Lung (tissue), 12 donors: Measurements from ENCODE around the gene SPN. TPM values are rescaled to one million over a fixed set of nuclear protein-coding genes. Genes with fewer than 3 reads are reported as not detected.
A peak's percentile ranks its signal among the peaks of the same experiment; 100 is the strongest.
"Not testable (repeated sequence)": the region's sequence is repeated elsewhere in the genome, so short reads cannot be mapped to it uniquely, and the experiment has no call there.

Source experiments
- ATAC-seq: fragments of 200-7000 bp; cut with Tn5 transposase; one replicate; pipeline ENCODE4 v1.9.1; 2020; ENCODE audit warnings: moderate number of reproducible peaks; ENCODE audit not compliant: insufficient read depth, low FRiP score
- DNase-seq, 3 donors: peaks; one replicate each; pipeline ENCODE4 v3.0.0-alpha.2; 2013 to 2017
- H3K27ac ChIP-seq, 2 donors: one replicate each; pipeline ENCODE4 v1.5.1; 2013; ENCODE audit warnings: mild to moderate bottlenecking in 2 of 2, moderate library complexity in 2 of 2, control low read depth in 1 of 2, inconsistent platforms in 1 of 2, low read depth in 1 of 2, low read length in 1 of 2
- H3K27me3 ChIP-seq, 3 donors: one replicate each; pipeline ENCODE4 v1.5.1; 2013; ENCODE audit warnings: low read length in 2 of 3; ENCODE audit not compliant: control insufficient read depth in 3 of 3, insufficient read depth in 3 of 3
- H3K36me3 ChIP-seq, 4 donors: one replicate each; pipeline ENCODE4 v1.5.1; 2013; ENCODE audit warnings: low read length in 4 of 4, mild to moderate bottlenecking in 1 of 4, moderate library complexity in 1 of 4; ENCODE audit not compliant: control insufficient read depth in 4 of 4, insufficient read depth in 4 of 4
- H3K4me1 ChIP-seq, 5 donors: one replicate each; pipeline ENCODE4 v1.5.1; 2013; ENCODE audit warnings: low read length in 5 of 5, mild to moderate bottlenecking in 2 of 5, moderate library complexity in 1 of 5; ENCODE audit not compliant: control insufficient read depth in 5 of 5, insufficient read depth in 5 of 5
- H3K4me3 ChIP-seq: one replicate; pipeline ENCODE4 v1.5.1; 2013; ENCODE audit warnings: mild to moderate bottlenecking, control low read depth, moderate library complexity
- H3K9ac ChIP-seq, 2 donors: one replicate each; pipeline ENCODE4 v1.5.1; 2013; ENCODE audit warnings: low read length in 2 of 2, control low read depth in 1 of 2; ENCODE audit not compliant: insufficient read depth in 1 of 2
- H3K9me3 ChIP-seq, 4 donors: one replicate each; pipeline ENCODE4 v1.5.1; 2013; ENCODE audit warnings: low read length in 3 of 4, mild to moderate bottlenecking in 1 of 4, moderate library complexity in 1 of 4; ENCODE audit not compliant: control insufficient read depth in 4 of 4, insufficient read depth in 3 of 4
- WGBS, 2 donors: extraction: QIAGEN DNeasy Blood & Tissue Kit; methylation state at CpG; one replicate each; pipeline ENCODE4 v1.1.7; 2013; 5-methylcytosine and 5-hydroxymethylcytosine counted together
- polyA plus RNA-seq, 2 donors: library from polyadenylated mRNA; stranded (reverse); fragments of 200-250 nt; gene quantifications; one replicate each; pipeline ENCODE4 v1.2.1, GENCODE V29; 2013
- total RNA-seq, 2 donors: library from RNA; depleted of rRNA in 1 of 2; stranded (reverse); fragments of >200 nt in 1 of 2; gene quantifications; one replicate each; pipeline ENCODE4 v1.2.1, GENCODE V29; 2014 to 2021
- TF ChIP-seq, protein P1 (sequence below): IDR thresholded peaks from 2 replicates; pipeline ENCODE4 v1.5.1; 2012; ENCODE audit warnings: mild to moderate bottlenecking; ENCODE audit errors: control extremely low read depth, extremely low read depth
- donor health status: control.
- donor health status: control.
- donor health status: Bipolar disorder and iron deficiency.
- donor health status: healthy.
- donor health status: DM: yes; HTN: yes; CAD: no.

The SPN gene
- total and polyA plus RNA-seq, 4 donors: 5.8 to 52.5 (median 12.5) TPM

- Histone ChIP-seq H3K4me1 (peaks cover 0 to 2% (median 0%) of the 10 kb centered on the region in 5 donors), H3K9me3 (no peaks in the 10 kb centered on the region), H3K9ac (no peak overlapping the region), H3K36me3 (no peaks in the 10 kb centered on the region), H3K27ac (no peak overlapping the region), H3K4me3 (no peak overlapping the region), H3K27me3 (no peaks in the 10 kb centered on the region)
- ATAC-seq (no peak), DNase-seq (no peak)
- WGBS, 2 donors: 68 to 69% methylated on average over 16 of the region's 16 CpGs
- TF ChIP-seq, protein P1, sequence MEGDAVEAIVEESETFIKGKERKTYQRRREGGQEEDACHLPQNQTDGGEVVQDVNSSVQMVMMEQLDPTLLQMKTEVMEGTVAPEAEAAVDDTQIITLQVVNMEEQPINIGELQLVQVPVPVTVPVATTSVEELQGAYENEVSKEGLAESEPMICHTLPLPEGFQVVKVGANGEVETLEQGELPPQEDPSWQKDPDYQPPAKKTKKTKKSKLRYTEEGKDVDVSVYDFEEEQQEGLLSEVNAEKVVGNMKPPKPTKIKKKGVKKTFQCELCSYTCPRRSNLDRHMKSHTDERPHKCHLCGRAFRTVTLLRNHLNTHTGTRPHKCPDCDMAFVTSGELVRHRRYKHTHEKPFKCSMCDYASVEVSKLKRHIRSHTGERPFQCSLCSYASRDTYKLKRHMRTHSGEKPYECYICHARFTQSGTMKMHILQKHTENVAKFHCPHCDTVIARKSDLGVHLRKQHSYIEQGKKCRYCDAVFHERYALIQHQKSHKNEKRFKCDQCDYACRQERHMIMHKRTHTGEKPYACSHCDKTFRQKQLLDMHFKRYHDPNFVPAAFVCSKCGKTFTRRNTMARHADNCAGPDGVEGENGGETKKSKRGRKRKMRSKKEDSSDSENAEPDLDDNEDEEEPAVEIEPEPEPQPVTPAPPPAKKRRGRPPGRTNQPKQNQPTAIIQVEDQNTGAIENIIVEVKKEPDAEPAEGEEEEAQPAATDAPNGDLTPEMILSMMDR: no peak
Measured at GRCh38 chr16:29708917-29709600, 46.0 kb downstream of the SPN start.

GRCh38 chr16:29709657-29710056, 46.6 kb downstream of the SPN start:
- ATAC-seq: not testable (repeated sequence)
- peak overlapping the region in 1 of 2 donors; percentile 5 for H3K9ac ChIP-seq
- 63 to 65% methylated on average over 6 of the region's 6 CpGs for WGBS, 2 donors

GRCh38 chr16:29710227-29711219, 47.5 kb downstream of the SPN start:
- Histone ChIP-seq H3K9me3 (no peaks in the 10 kb centered on the region), H3K27me3 (no peaks in the 10 kb centered on the region), H3K36me3 (no peaks in the 10 kb centered on the region), H3K9ac (no peak overlapping the region), H3K4me1 (peaks cover 0 to 2% (median 0%) of the 10 kb centered on the region in 5 donors), H3K4me3 (no peak overlapping the region), H3K27ac (no peak overlapping the region)
- TF ChIP-seq, protein P1: no peak
- WGBS, 2 donors: 46 to 51% methylated on average over 17 of the region's 17 CpGs
- ATAC-seq (peak; percentile 77), DNase-seq (peak in 2 of 3 donors; percentile 67 to 71)

More at GRCh38 chr16:29709657-29710056, 46.6 kb downstream of the SPN start:
- DNase-seq, H3K36me3 ChIP-seq, H3K4me3 ChIP-seq, H3K27me3 ChIP-seq, H3K4me1 ChIP-seq, H3K27ac ChIP-seq, H3K9me3 ChIP-seq: not testable (repeated sequence)

DNA sequence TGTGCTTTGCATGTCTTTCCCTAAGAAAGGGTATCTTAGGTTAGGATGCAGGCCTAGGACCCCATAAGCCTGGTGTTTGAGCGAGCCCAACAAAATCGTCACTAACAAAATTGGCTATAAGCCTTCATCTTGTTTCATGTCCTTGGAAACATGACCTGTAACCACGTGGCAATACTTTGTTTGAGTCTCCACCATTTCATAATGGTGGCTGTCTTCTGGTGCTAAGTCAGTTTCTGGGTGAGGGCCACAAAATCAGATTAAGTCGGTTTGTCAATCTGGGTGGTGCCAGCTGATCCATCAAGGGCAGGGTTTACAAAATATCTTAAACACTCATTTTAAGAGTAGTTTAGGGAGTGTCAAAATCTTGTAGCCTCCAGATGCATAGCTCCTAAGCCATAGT, 49.8 kb downstream of the SPN start:
- ATAC-seq (no peak), DNase-seq (no peak)
- Histone ChIP-seq H3K36me3 (no peaks in the 10 kb centered on the region), H3K27ac (no peak overlapping the region), H3K27me3 (no peaks in the 10 kb centered on the region), H3K9ac (no peak overlapping the region), H3K4me1 (peaks cover 0 to 2% (median 0%) of the 10 kb centered on the region in 5 donors), H3K4me3 (no peak overlapping the region), H3K9me3 (no peaks in the 10 kb centered on the region)
- WGBS, 2 donors: 66 to 89% methylated on average over 4 of the region's 4 CpGs
- TF ChIP-seq, protein P1: no peak
